Stomach (tissue), 9 donors: ENCODE data around the gene SPOP. TPM values are rescaled to one million over a fixed set of nuclear protein-coding genes. Genes with fewer than 3 reads are reported as not detected.

Experiments
- DNase-seq, 2 donors: peaks; one replicate each; pipeline versions ENCODE4 v3.0.0 to v3.0.0-alpha.2; 2013 to 2019
- H3K27ac ChIP-seq, 5 donors: fragments of 200-600 bp in 4 of 5; sonication (generic) in 4 of 5; one replicate each; pipeline ENCODE4 v1.5.1; 2013 to 2019; ENCODE audit warnings: mild to moderate bottlenecking in 1 of 5, moderate library complexity in 1 of 5
- H3K27me3 ChIP-seq, 3 donors: fragments of 200-600 bp; sonication (generic); one replicate each; pipeline ENCODE4 v1.5.1; 2017 to 2019; ENCODE audit warnings: mixed run types in 1 of 3
- H3K36me3 ChIP-seq, 4 donors: fragments of 200-600 bp; sonication (generic); 1 replicate in 3 of 4; 2 replicates in 1 of 4; pipeline ENCODE4 v1.5.1; 2016 to 2019
- H3K4me1 ChIP-seq, 4 donors: fragments of 200-600 bp; sonication (generic); one replicate each; pipeline ENCODE4 v1.5.1; 2016 to 2019
- H3K4me3 ChIP-seq, 4 donors: fragments of 200-600 bp; sonication (generic) in 3 of 4; one replicate each; pipeline ENCODE4 v1.5.1; 2016 to 2019; ENCODE audit warnings: mild to moderate bottlenecking in 1 of 4
- H3K9me3 ChIP-seq, 4 donors: fragments of 200-600 bp; sonication (generic); one replicate each; pipeline ENCODE4 v1.5.1; 2016 to 2019
- CTCF ChIP-seq, 7 experiments: fragments of 450-650 bp in 4 of 7; fragments of 200-600 bp in 3 of 7; sonication (generic) in 3 of 7; IDR thresholded peaks; one replicate each; pipeline ENCODE4 v1.5.1; 2016 to 2019; ENCODE audit warnings: antibody characterized with exemption in 7 of 7, control low read depth in 2 of 7, mild to moderate bottlenecking in 1 of 7
- EP300 ChIP-seq: sonication (generic); formaldehyde crosslinking; IDR thresholded peaks from one replicate; pipeline ENCODE4 v1.6.1; 2017; ENCODE audit warnings: antibody characterized with exemption
- POLR2A ChIP-seq, 4 donors: fragments of 450-650 bp; IDR thresholded peaks; one replicate each; pipeline ENCODE4 v1.6.1; 2016; ENCODE audit warnings: antibody characterized with exemption in 4 of 4, control low read depth in 2 of 4, mild to moderate bottlenecking in 1 of 4, moderate library complexity in 1 of 4
- POLR2AphosphoS5 ChIP-seq, 3 donors: sonication (generic); formaldehyde crosslinking; IDR thresholded peaks; one replicate each; pipeline ENCODE4 v1.6.1; 2016; ENCODE audit warnings: antibody characterized with exemption in 3 of 3
- WGBS, 5 donors: extraction: QIAGEN DNeasy Blood & Tissue Kit in 3 of 5; methylation state at CpG; one replicate each; pipeline versions ENCODE4 v1.1.5 to v1.1.7; 2013 to 2018; 5-methylcytosine and 5-hydroxymethylcytosine counted together
- intact Hi-C: fragments of 100-400 bp; cut with DNase I; formaldehyde crosslinking; loops from one replicate; pipeline ENCODE4 v1.15.1; 2023; ENCODE audit warnings: low total_unique reads
- polyA plus RNA-seq, 3 donors: library from polyadenylated mRNA; stranded (reverse); fragments of 200-250 nt; gene quantifications; one replicate each; pipeline ENCODE4 v1.2.3, GENCODE V29; 2013
- total RNA-seq, 5 donors: library from RNA; depleted of rRNA; stranded (reverse); fragments of >200 nt; gene quantifications; one replicate each; pipeline versions ENCODE4 v1.1.0 to v1.2.3, GENCODE V29; 2014 to 2016
- donor health status: healthy with polysubstance abuse.
- donor health status: Bipolar disorder and iron deficiency.
- donor health status: healthy.

The SPOP gene
- total and polyA plus RNA-seq, 8 donors: 17.5 to 309 (median 41.6) TPM

GRCh38 chr17:49598918-49599317, 79.0 kb downstream of the SPOP start:
- TF ChIP-seq POLR2A (IDR thresholded peaks at IDR 0.05) (no peak), EP300 (no peak), POLR2AphosphoS5 (IDR thresholded peaks at IDR 0.05) (no peak), CTCF (IDR thresholded peaks at IDR 0.05) (no peak)
- Histone ChIP-seq H3K27me3 (no peaks in the 10 kb centered on the region), H3K27ac (peak overlapping the region in 1 of 5 donors; percentile 51), H3K36me3 (peaks cover 51 to 100% (median 97%) of the 10 kb centered on the region in 4 donors), H3K9me3 (no peaks in the 10 kb centered on the region), H3K4me1 (peaks cover 0 to 41% (median 21%) of the 10 kb centered on the region in 4 donors), H3K4me3 (no peak overlapping the region)
- no peak for DNase-seq
- intact Hi-C loops: no loop called here
- 89 to 96% (median 94%) methylated on average over 3 of the region's 3 CpGs for WGBS, 5 donors

GRCh38 chr17:49597928-49598655, 79.8 kb downstream of the SPOP start:
- TF ChIP-seq CTCF (IDR thresholded peaks at IDR 0.05) (no peak), POLR2A (IDR thresholded peaks at IDR 0.05) (no peak), POLR2AphosphoS5 (IDR thresholded peaks at IDR 0.05) (no peak), EP300 (no peak)
- intact Hi-C loops: no loop called here
- H3K36me3 ChIP-seq: peaks cover 59 to 99% (median 97%) of the 10 kb centered on the region in 4 donors
- peaks cover 0 to 40% (median 19%) of the 10 kb centered on the region in 4 donors for H3K4me1 ChIP-seq
- no peaks in the 10 kb centered on the region for H3K27me3 ChIP-seq
- H3K27ac ChIP-seq: peak overlapping the region in 4 of 5 donors; percentile 30 to 58 (median 43)
- WGBS, 5 donors: 78 to 88% (median 82%) methylated on average over 8 of the region's 8 CpGs
- H3K9me3 ChIP-seq: no peaks in the 10 kb centered on the region
- no peak overlapping the region for H3K4me3 ChIP-seq
- no peak for DNase-seq

- H3K9me3 ChIP-seq: no peaks in the 10 kb centered on the region
- H3K36me3 ChIP-seq: peaks cover 60 to 99% (median 97%) of the 10 kb centered on the region in 4 donors
- H3K4me3 ChIP-seq: no peak overlapping the region
- intact Hi-C loops: no loop called here
- H3K27me3 ChIP-seq: no peaks in the 10 kb centered on the region
- H3K4me1 ChIP-seq: peaks cover 0 to 33% (median 15%) of the 10 kb centered on the region in 4 donors
- H3K27ac ChIP-seq: peak overlapping the region in 3 of 5 donors; percentile 30 to 58 (median 35)
- TF ChIP-seq EP300: no peak
- TF ChIP-seq POLR2AphosphoS5 (IDR thresholded peaks at IDR 0.05): no peak
- TF ChIP-seq POLR2A (IDR thresholded peaks at IDR 0.05): no peak
- no peak for TF ChIP-seq CTCF (IDR thresholded peaks at IDR 0.05)
- 77 to 90% (median 89%) methylated on average over 4 of the region's 4 CpGs for WGBS, 5 donors
- no peak for DNase-seq
Observed at GRCh38 chr17:49597436-49597835, 80.5 kb downstream of the SPOP start.

- Histone ChIP-seq H3K27me3 (no peaks in the 10 kb centered on the region), H3K27ac (peak overlapping the region in 1 of 5 donors; percentile 58), H3K9me3 (no peaks in the 10 kb centered on the region), H3K4me3 (no peak overlapping the region), H3K4me1 (peaks cover 0 to 26% (median 11%) of the 10 kb centered on the region in 4 donors), H3K36me3 (peaks cover 53 to 92% (median 91%) of the 10 kb centered on the region in 4 donors)
- intact Hi-C loops: no loop called here
- no peak for DNase-seq
- no peak for TF ChIP-seq POLR2A (IDR thresholded peaks at IDR 0.05)
- no peak for TF ChIP-seq CTCF (IDR thresholded peaks at IDR 0.05)
- WGBS, 5 donors: 82 to 89% (median 84%) methylated on average over 6 of the region's 6 CpGs
Observed at GRCh38 chr17:49596613-49597244, 81.2 kb downstream of the SPOP start.
